ENCODE data around the gene HELT.

DNA sequence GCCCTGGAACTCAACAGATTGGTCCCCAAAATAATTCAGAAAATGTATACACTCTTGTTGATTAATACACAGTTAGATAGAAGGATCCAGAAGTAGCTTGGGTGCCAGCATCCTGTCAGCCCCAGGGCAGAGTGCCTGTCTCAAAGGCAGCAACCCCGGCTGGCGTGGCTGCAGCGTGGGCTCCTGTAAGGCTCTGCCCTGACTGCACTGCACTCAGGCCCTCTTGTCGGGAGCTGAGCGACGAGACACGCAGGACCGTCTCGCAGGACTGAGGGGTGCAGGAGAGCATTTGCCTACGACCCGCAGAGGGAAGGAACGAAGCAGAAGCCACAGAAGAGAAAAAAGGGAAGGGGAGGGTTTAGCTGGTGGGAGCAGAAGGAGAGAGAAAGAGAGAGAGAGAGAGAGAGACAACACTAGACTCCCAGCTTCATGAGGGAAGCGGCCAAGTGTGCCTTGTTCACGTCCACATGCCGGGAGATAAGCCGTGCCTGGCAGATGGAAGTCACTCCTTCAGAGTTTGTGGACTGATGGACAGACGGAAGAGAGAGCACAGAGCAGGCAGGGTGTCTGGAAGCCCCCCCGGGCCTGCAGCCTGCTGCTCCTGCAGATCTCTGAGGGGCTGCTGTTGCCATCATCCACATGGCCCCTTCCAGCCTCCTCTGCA lies 38.7 kb upstream of the HELT start:
- TF ChIP-seq POLR2A (IDR thresholded peaks at IDR 0.05) (no peak), EP300 (IDR thresholded peaks at IDR 0.05) (no peak)
- TF ChIP-seq, protein P1, sequence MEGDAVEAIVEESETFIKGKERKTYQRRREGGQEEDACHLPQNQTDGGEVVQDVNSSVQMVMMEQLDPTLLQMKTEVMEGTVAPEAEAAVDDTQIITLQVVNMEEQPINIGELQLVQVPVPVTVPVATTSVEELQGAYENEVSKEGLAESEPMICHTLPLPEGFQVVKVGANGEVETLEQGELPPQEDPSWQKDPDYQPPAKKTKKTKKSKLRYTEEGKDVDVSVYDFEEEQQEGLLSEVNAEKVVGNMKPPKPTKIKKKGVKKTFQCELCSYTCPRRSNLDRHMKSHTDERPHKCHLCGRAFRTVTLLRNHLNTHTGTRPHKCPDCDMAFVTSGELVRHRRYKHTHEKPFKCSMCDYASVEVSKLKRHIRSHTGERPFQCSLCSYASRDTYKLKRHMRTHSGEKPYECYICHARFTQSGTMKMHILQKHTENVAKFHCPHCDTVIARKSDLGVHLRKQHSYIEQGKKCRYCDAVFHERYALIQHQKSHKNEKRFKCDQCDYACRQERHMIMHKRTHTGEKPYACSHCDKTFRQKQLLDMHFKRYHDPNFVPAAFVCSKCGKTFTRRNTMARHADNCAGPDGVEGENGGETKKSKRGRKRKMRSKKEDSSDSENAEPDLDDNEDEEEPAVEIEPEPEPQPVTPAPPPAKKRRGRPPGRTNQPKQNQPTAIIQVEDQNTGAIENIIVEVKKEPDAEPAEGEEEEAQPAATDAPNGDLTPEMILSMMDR (IDR thresholded peaks at IDR 0.05): no peak

All from ovary (tissue), 3 donors.